Heart left ventricle (tissue), 16 donors: Measurements from ENCODE around the gene DOCK9. TPM values are rescaled to one million over a fixed set of nuclear protein-coding genes. Genes with fewer than 3 reads are reported as not detected.

Experiments used
- ATAC-seq, 4 donors: fragments of 200-7000 bp; cut with Tn5 transposase; one replicate each; pipeline ENCODE4 v1.9.1; 2020 to 2022; ENCODE audit warnings: moderate library complexity in 4 of 4, mild to moderate bottlenecking in 3 of 4, moderate number of reproducible peaks in 1 of 4
- DNase-seq, 5 donors: peaks; one replicate each; pipeline ENCODE4 v3.0.0-alpha.2; 2020
- H3K27ac ChIP-seq, 12 donors: fragments of 200-600 bp; sonication (generic) in 4 of 12; one replicate each; pipeline versions ENCODE4 v1.5.0 to v1.8.0; 2016 to 2022; ENCODE audit warnings: mild to moderate bottlenecking in 2 of 12
- H3K27me3 ChIP-seq, 9 donors: fragments of 200-600 bp; sonication (generic) in 2 of 9; one replicate each; pipeline versions ENCODE4 v1.5.1 to v1.8.0; 2016 to 2022; ENCODE audit warnings: mild to moderate bottlenecking in 3 of 9
- H3K36me3 ChIP-seq, 9 donors: fragments of 200-600 bp; sonication (generic) in 2 of 9; one replicate each; pipeline versions ENCODE4 v1.5.0 to v1.8.0; 2018 to 2022; ENCODE audit warnings: mild to moderate bottlenecking in 2 of 9
- H3K4me1 ChIP-seq, 12 donors: fragments of 200-600 bp; sonication (generic) in 4 of 12; one replicate each; pipeline versions ENCODE4 v1.5.0 to v1.8.0; 2016 to 2022; ENCODE audit warnings: mild to moderate bottlenecking in 3 of 12
- H3K4me3 ChIP-seq, 12 donors: fragments of 200-600 bp; sonication (generic) in 4 of 12; one replicate each; pipeline versions ENCODE4 v1.5.0 to v1.8.0; 2017 to 2022; ENCODE audit warnings: mild to moderate bottlenecking in 9 of 12, moderate library complexity in 4 of 12
- H3K9me3 ChIP-seq, 12 donors: fragments of 200-600 bp; sonication (generic) in 4 of 12; one replicate each; pipeline versions ENCODE4 v1.5.0 to v1.8.0; 2016 to 2022; ENCODE audit warnings: mild to moderate bottlenecking in 1 of 12
- CTCF ChIP-seq, 12 donors: fragments of 200-600 bp; sonication (generic) in 4 of 12; IDR thresholded peaks; one replicate each; pipeline versions ENCODE4 v1.5.0 to v1.8.0; 2018 to 2022; ENCODE audit warnings: antibody characterized with exemption in 12 of 12, mild to moderate bottlenecking in 5 of 12
- POLR2A ChIP-seq, 2 donors: fragments of 450-650 bp; IDR thresholded peaks; one replicate each; pipeline ENCODE4 v1.6.1; 2017; ENCODE audit warnings: antibody characterized with exemption in 2 of 2, mild to moderate bottlenecking in 2 of 2, moderate library complexity in 2 of 2
- WGBS, 4 donors: extraction: QIAGEN DNeasy Blood & Tissue Kit in 2 of 4; methylation state at CpG; one replicate each; pipeline versions ENCODE4 v1.1.5 to v1.1.7; 2013 to 2018; 5-methylcytosine and 5-hydroxymethylcytosine counted together
- intact Hi-C, 10 donors: fragments of 100-400 bp; cut with DNase I; formaldehyde crosslinking; loops; one replicate each; pipeline versions ENCODE4 v1.11.1 to v1.14.2; 2022
- polyA plus RNA-seq, 2 donors: library from polyadenylated mRNA; stranded (reverse); fragments of 200-250 nt; gene quantifications; one replicate each; pipeline ENCODE4 v1.2.3, GENCODE V29; 2013
- total RNA-seq, 9 donors: library from RNA; depleted of rRNA in 2 of 9; stranded (reverse); fragments of >200 nt in 2 of 9; fragmentation: NEBNext Ultra II Directional in 3 of 9; extraction: Animal tissue kit (Norgen Biotek cat#: 25700) in 3 of 9; gene quantifications; one replicate each; pipeline versions ENCODE4 v1.1.0 to v1.2.4, GENCODE V29; 2016 to 2023
- donor health status: ischemic (EF 13 %, LVEDD 7.1; RV severe dilation, severe dysfunction).
- donor health status: healthy with polysubstance abuse.
- donor health status: DM: no; HTN: yes; CAD: no.
- donor health status: DM: no; HTN: no; CAD: no.
- donor health status: ischemic (EF 25% LVEDD 6.9; RV normal size, moderate dysfunction).
- donor health status: ischemic (EF 25% LVEDD 5.7; RV mildly dilated, moderate dysfunction).
- donor health status: healthy.
- donor health status: DM: yes; HTN: yes; CAD: no.
- donor health status: ischemic (EF 35%, LVEDD 5.7; RV mildly dilated, moderate dysfunction).
- donor health status: nonischemic (EF 11% LVEDD 7.7; RV severe dilation, severe dysfunction).
- donor health status: DM: yes; HTN: yes; CAD: no.
- donor health status: PGD.
- donor health status: ischemic (EF 29% LVEDD 5.4; RV normal size, mild dysfunction).
- donor health status: nonischemic (EF 23%, LVEDD 6.1; RV moderate dilation, normal function).

Gene DOCK9
- total and polyA plus RNA-seq, 11 donors = 21.4 to 128 (median 45.2) TPM

- intact Hi-C loops = no loop called here
- H3K36me3 ChIP-seq = peaks cover 0 to 100% (median 64%) of the 10 kb centered on the region in 9 donors
- ATAC-seq (no peak), DNase-seq (no peak)
- TF ChIP-seq POLR2A (IDR thresholded peaks at IDR 0.05) = no peak
- TF ChIP-seq CTCF (IDR thresholded peaks at IDR 0.05) = no peak
- no peaks in the 10 kb centered on the region for H3K4me1 ChIP-seq
- no peaks in the 10 kb centered on the region for H3K9me3 ChIP-seq
- 89 to 93% (median 91%) methylated on average over 6 of the region's 6 CpGs for WGBS, 4 donors
- no peak overlapping the region for H3K27ac ChIP-seq
- H3K27me3 ChIP-seq = no peaks in the 10 kb centered on the region
- H3K4me3 ChIP-seq = no peak overlapping the region
Observed at GRCh38 chr13:98854448-98854847, 123.4 kb downstream of the DOCK9 start.

GRCh38 chr13:98853771-98854221 lies 124.1 kb downstream of the DOCK9 start:
- Histone ChIP-seq H3K27ac (no peak overlapping the region), H3K36me3 (peaks cover 0 to 100% (median 58%) of the 10 kb centered on the region in 9 donors), H3K4me3 (no peak overlapping the region), H3K9me3 (no peaks in the 10 kb centered on the region), H3K4me1 (no peaks in the 10 kb centered on the region), H3K27me3 (no peaks in the 10 kb centered on the region)
- intact Hi-C loops = no loop called here
- TF ChIP-seq POLR2A (IDR thresholded peaks at IDR 0.05) = no peak
- no peak for TF ChIP-seq CTCF (IDR thresholded peaks at IDR 0.05)
- DNase-seq (no peak), ATAC-seq (peak in 1 of 4 donors; percentile 49)
- 74 to 87% (median 84%) methylated on average over 5 to 6 of the region's 6 CpGs for WGBS, 4 donors

- H3K27ac ChIP-seq = no peak overlapping the region
- peaks cover 0 to 5% (median 0%) of the 10 kb centered on the region in 12 donors for H3K4me1 ChIP-seq
- no peak for ATAC-seq
- H3K36me3 ChIP-seq = peaks cover 0 to 97% (median 73%) of the 10 kb centered on the region in 9 donors
- intact Hi-C loops = no loop called here
- no peak for DNase-seq
- 84 to 100% (median 98%) methylated on average over 6 of the region's 6 CpGs for WGBS, 4 donors
- no peaks in the 10 kb centered on the region for H3K9me3 ChIP-seq
- no peaks in the 10 kb centered on the region for H3K27me3 ChIP-seq
- H3K4me3 ChIP-seq = no peak overlapping the region
- no peak for TF ChIP-seq POLR2A (IDR thresholded peaks at IDR 0.05)
- TF ChIP-seq CTCF (IDR thresholded peaks at IDR 0.05) = no peak
Observed at GRCh38 chr13:98851276-98851675, 126.6 kb downstream of the DOCK9 start.

GRCh38 chr13:98848746-98849145 lies 129.1 kb downstream of the DOCK9 start:
- Histone ChIP-seq H3K36me3 (peaks cover 0 to 97% (median 72%) of the 10 kb centered on the region in 9 donors), H3K9me3 (no peaks in the 10 kb centered on the region), H3K4me1 (peaks cover 0 to 5% (median 0%) of the 10 kb centered on the region in 12 donors), H3K4me3 (no peak overlapping the region), H3K27me3 (no peaks in the 10 kb centered on the region), H3K27ac (no peak overlapping the region)
- DNase-seq (no peak), ATAC-seq (no peak)
- intact Hi-C loops = loop anchor here in 7 of 10 donors (5.0 to 10.0 kb wide), 5 partner anchors 174 to 994 kb away; no protein-coding TSS in a partner anchor
- TF ChIP-seq CTCF (IDR thresholded peaks at IDR 0.05) (no peak), POLR2A (IDR thresholded peaks at IDR 0.05) (no peak)
- WGBS, 4 donors = 94 to 99% (median 98%) methylated on average over 7 of the region's 7 CpGs
